ENCODE results near the gene ADAMTS17.

ADAMTS17 gene

GRCh38 chr15:100101426-100102089 is 240.2 kb downstream of the ADAMTS17 start:
- Histone ChIP-seq H3K9me3 (ENCODE audit: severe bottlenecking) (peaks cover 3% of the 10 kb centered on the region), H3K27ac (no peak overlapping the region), H3K4me3 (ENCODE audit: low read depth, low read length) (no peak overlapping the region), H3K27me3 (ENCODE audit: insufficient read depth, low read depth, severe bottlenecking) (peaks cover 21% of the 10 kb centered on the region), H3K36me3 (no peaks in the 10 kb centered on the region)
- DNase-seq = no peak
- TF ChIP-seq, protein P1, sequence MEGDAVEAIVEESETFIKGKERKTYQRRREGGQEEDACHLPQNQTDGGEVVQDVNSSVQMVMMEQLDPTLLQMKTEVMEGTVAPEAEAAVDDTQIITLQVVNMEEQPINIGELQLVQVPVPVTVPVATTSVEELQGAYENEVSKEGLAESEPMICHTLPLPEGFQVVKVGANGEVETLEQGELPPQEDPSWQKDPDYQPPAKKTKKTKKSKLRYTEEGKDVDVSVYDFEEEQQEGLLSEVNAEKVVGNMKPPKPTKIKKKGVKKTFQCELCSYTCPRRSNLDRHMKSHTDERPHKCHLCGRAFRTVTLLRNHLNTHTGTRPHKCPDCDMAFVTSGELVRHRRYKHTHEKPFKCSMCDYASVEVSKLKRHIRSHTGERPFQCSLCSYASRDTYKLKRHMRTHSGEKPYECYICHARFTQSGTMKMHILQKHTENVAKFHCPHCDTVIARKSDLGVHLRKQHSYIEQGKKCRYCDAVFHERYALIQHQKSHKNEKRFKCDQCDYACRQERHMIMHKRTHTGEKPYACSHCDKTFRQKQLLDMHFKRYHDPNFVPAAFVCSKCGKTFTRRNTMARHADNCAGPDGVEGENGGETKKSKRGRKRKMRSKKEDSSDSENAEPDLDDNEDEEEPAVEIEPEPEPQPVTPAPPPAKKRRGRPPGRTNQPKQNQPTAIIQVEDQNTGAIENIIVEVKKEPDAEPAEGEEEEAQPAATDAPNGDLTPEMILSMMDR (IDR thresholded peaks at IDR 0.05; ENCODE audit: low read depth, low read length) = no peak

- no peak for DNase-seq
- Histone ChIP-seq H3K27me3 (ENCODE audit: insufficient read depth, low read depth, severe bottlenecking) (peaks cover 21% of the 10 kb centered on the region), H3K9me3 (ENCODE audit: severe bottlenecking) (peaks cover 3% of the 10 kb centered on the region), H3K36me3 (no peaks in the 10 kb centered on the region), H3K27ac (no peak overlapping the region), H3K4me3 (ENCODE audit: low read depth, low read length) (no peak overlapping the region)
- TF ChIP-seq, protein P1 (IDR thresholded peaks at IDR 0.05; ENCODE audit: low read depth, low read length) = no peak
Observed at GRCh38 chr15:100100926-100101325, 240.8 kb downstream of the ADAMTS17 start.

DNA sequence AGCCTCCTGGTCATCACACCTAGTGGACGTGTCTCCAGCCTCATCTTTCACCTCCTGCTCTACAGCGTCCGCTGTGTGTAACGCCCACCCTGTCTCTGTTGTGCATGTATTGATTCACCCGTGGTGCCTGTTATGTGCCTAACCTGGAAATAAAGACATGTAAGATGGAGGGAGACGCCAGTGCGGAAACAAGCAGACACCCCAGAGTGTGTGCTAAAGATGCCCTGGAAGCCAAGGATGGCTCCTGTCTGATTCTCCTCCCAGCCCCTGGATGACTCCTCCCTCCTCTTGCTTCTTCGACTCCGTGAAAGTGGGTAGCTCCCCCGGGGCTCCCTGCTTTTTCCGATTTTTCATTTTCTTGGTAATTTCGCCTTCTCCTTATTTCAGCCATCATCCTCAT is 241.8 kb downstream of the ADAMTS17 start:
- H3K27ac ChIP-seq = no peak overlapping the region
- H3K9me3 ChIP-seq (ENCODE audit: severe bottlenecking) = peaks cover 3% of the 10 kb centered on the region
- H3K27me3 ChIP-seq (ENCODE audit: insufficient read depth, low read depth, severe bottlenecking) = peaks cover 17% of the 10 kb centered on the region
- TF ChIP-seq, protein P1 (IDR thresholded peaks at IDR 0.05; ENCODE audit: low read depth, low read length) = no peak
- no peak for DNase-seq
- no peak overlapping the region for H3K4me3 ChIP-seq (ENCODE audit: low read depth, low read length)
- H3K36me3 ChIP-seq = no peaks in the 10 kb centered on the region

- no peak for DNase-seq
- Histone ChIP-seq H3K9me3 (ENCODE audit: severe bottlenecking) (peaks cover 3% of the 10 kb centered on the region), H3K36me3 (no peaks in the 10 kb centered on the region), H3K27ac (no peak overlapping the region), H3K27me3 (ENCODE audit: insufficient read depth, low read depth, severe bottlenecking) (peaks cover 14% of the 10 kb centered on the region), H3K4me3 (ENCODE audit: low read depth, low read length) (no peak overlapping the region)
- TF ChIP-seq, protein P1 (IDR thresholded peaks at IDR 0.05; ENCODE audit: low read depth, low read length) = no peak
Observed at GRCh38 chr15:100098705-100099104, 243.1 kb downstream of the ADAMTS17 start.

DNA sequence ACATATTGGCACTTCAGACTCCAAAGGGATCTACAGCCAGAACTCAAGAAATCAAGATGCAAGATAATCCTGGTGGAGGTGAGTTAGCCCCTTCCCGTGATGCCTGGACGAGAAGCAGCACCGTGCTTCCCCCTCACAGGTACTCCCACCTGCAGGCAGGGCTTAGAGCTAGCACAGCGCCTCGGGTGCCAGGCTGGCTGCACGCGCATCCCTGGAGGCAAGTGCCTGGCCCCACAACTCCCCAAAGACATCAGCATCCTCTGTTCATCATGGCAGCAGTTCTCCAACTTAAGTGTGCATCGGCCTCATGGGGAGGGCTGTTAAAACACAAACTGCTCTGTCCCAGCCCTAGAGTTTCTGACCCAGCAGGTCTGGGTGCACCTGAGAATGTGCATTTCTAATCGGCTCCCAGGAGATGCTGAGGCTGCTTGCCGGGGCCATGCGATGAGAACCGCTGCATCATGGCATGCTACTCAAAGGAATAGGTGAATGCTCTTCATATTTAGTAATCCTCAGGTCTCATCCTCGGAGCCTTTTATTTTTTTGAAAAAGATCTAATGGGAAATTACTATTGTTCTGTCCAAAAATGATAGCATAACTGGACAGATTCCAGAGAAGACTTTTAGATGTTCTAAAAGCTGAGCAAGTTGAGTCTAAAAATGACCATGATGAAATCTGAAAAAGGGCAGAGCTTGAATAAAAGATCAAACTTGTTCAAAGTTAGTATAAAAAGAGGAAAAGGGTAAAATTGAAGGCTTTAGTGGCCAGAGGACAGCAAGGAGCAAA is 244.2 kb downstream of the ADAMTS17 start:
- Histone ChIP-seq H3K27ac (no peak overlapping the region), H3K9me3 (ENCODE audit: severe bottlenecking) (peaks cover 3% of the 10 kb centered on the region), H3K27me3 (ENCODE audit: insufficient read depth, low read depth, severe bottlenecking) (peaks cover 14% of the 10 kb centered on the region), H3K36me3 (no peaks in the 10 kb centered on the region), H3K4me3 (ENCODE audit: low read depth, low read length) (no peak overlapping the region)
- TF ChIP-seq, protein P1 (IDR thresholded peaks at IDR 0.05; ENCODE audit: low read depth, low read length) = no peak
- DNase-seq = no peak
